IPS-20b (cell line): ENCODE results near the gene STK35.

Source experiments
- H3K27ac ChIP-seq: one replicate; pipeline ENCODE4 v1.5.1; 2013; ENCODE audit warnings: low read length
- H3K27me3 ChIP-seq: 2 replicates; pipeline ENCODE4 v1.6.1; 2013; ENCODE audit warnings: mild to moderate bottlenecking, low read length, inconsistent platforms; ENCODE audit not compliant: insufficient read depth
- H3K36me3 ChIP-seq: 2 replicates; pipeline ENCODE4 v1.6.1; 2013; ENCODE audit warnings: low read depth, mild to moderate bottlenecking, inconsistent platforms, low read length, moderate library complexity; ENCODE audit not compliant: insufficient read depth
- H3K4me1 ChIP-seq: 2 replicates; pipeline ENCODE4 v1.6.1; 2013; ENCODE audit warnings: mild to moderate bottlenecking, control low read depth, inconsistent platforms, low read length, moderate library complexity; ENCODE audit not compliant: insufficient read depth
- H3K4me3 ChIP-seq: 2 replicates; pipeline ENCODE4 v1.5.1; 2013; ENCODE audit warnings: mild to moderate bottlenecking, low read length, inconsistent platforms
- H3K9ac ChIP-seq: 2 replicates; pipeline ENCODE4 v1.6.1; 2013; ENCODE audit warnings: low read depth, mild to moderate bottlenecking, inconsistent platforms, low read length, moderate library complexity
- H3K9me3 ChIP-seq: 2 replicates; pipeline ENCODE4 v1.6.1; 2013; ENCODE audit warnings: mild to moderate bottlenecking, low read depth, low read length, inconsistent platforms; ENCODE audit not compliant: insufficient read depth

The STK35 gene

GRCh38 chr20:2109425-2110210, 8.0 kb downstream of the STK35 start:
- Histone ChIP-seq H3K36me3 (peaks cover 61% of the 10 kb centered on the region), H3K4me1 (peaks cover 7% of the 10 kb centered on the region; the same call in 1 of the 2 replicates), H3K27ac (no peak overlapping the region), H3K27me3 (no peaks in the 10 kb centered on the region), H3K4me3 (no peak overlapping the region), H3K9ac (no peak overlapping the region), H3K9me3 (no peaks in the 10 kb centered on the region)

- peaks cover 55% of the 10 kb centered on the region for H3K36me3 ChIP-seq
- H3K9me3 ChIP-seq, result no peaks in the 10 kb centered on the region
- no peaks in the 10 kb centered on the region for H3K27me3 ChIP-seq
- no peaks in the 10 kb centered on the region for H3K4me1 ChIP-seq
- no peak overlapping the region for H3K9ac ChIP-seq
- no peak overlapping the region for H3K4me3 ChIP-seq
- H3K27ac ChIP-seq, result no peak overlapping the region
These were observed 11.3 kb downstream of the STK35 start for GRCh38 chr20:2112910-2113309.

GRCh38 chr20:2114127-2114959, 12.7 kb downstream of the STK35 start:
- Histone ChIP-seq H3K9me3 (no peaks in the 10 kb centered on the region), H3K4me1 (no peaks in the 10 kb centered on the region)

GRCh38 chr20:2114990-2115681, 13.5 kb downstream of the STK35 start:
- no peak overlapping the region for H3K27ac ChIP-seq
- H3K9ac ChIP-seq, result no peak overlapping the region
- H3K4me3 ChIP-seq, result no peak overlapping the region
- no peaks in the 10 kb centered on the region for H3K4me1 ChIP-seq
- no peaks in the 10 kb centered on the region for H3K9me3 ChIP-seq
- H3K36me3 ChIP-seq, result peaks cover 59% of the 10 kb centered on the region
- no peaks in the 10 kb centered on the region for H3K27me3 ChIP-seq

More at GRCh38 chr20:2114127-2114959, 12.7 kb downstream of the STK35 start:
- Histone ChIP-seq H3K27ac (no peak overlapping the region), H3K4me3 (no peak overlapping the region), H3K27me3 (no peaks in the 10 kb centered on the region), H3K9ac (no peak overlapping the region), H3K36me3 (peaks cover 57% of the 10 kb centered on the region)

- Histone ChIP-seq H3K9me3 (no peaks in the 10 kb centered on the region), H3K4me3 (no peak overlapping the region), H3K27me3 (no peaks in the 10 kb centered on the region), H3K9ac (no peak overlapping the region), H3K27ac (no peak overlapping the region), H3K36me3 (peaks cover 52% of the 10 kb centered on the region), H3K4me1 (no peaks in the 10 kb centered on the region)
These were observed 14.7 kb downstream of the STK35 start for GRCh38 chr20:2116170-2116940.

- no peak overlapping the region for H3K4me3 ChIP-seq
- no peaks in the 10 kb centered on the region for H3K27me3 ChIP-seq
- no peaks in the 10 kb centered on the region for H3K4me1 ChIP-seq
- H3K27ac ChIP-seq, result no peak overlapping the region
- no peaks in the 10 kb centered on the region for H3K9me3 ChIP-seq
- H3K36me3 ChIP-seq, result peaks cover 52% of the 10 kb centered on the region
- H3K9ac ChIP-seq, result no peak overlapping the region
These were observed 17.2 kb downstream of the STK35 start for GRCh38 chr20:2118783-2119182.

- no peaks in the 10 kb centered on the region for H3K9me3 ChIP-seq
- peaks cover 32% of the 10 kb centered on the region for H3K36me3 ChIP-seq
- H3K27me3 ChIP-seq, result no peaks in the 10 kb centered on the region
- no peak overlapping the region for H3K9ac ChIP-seq
- no peak overlapping the region for H3K27ac ChIP-seq
- H3K4me1 ChIP-seq, result no peaks in the 10 kb centered on the region
- H3K4me3 ChIP-seq, result no peak overlapping the region
These were observed 21.3 kb downstream of the STK35 start for GRCh38 chr20:2122936-2123335.

- Histone ChIP-seq H3K36me3 (peaks cover 31% of the 10 kb centered on the region), H3K27me3 (no peaks in the 10 kb centered on the region), H3K27ac (no peak overlapping the region), H3K4me3 (no peak overlapping the region), H3K9me3 (no peaks in the 10 kb centered on the region), H3K9ac (no peak overlapping the region), H3K4me1 (no peaks in the 10 kb centered on the region)
These were observed 22.1 kb downstream of the STK35 start for GRCh38 chr20:2123720-2124119.

- Histone ChIP-seq H3K9ac (no peak overlapping the region), H3K27me3 (no peaks in the 10 kb centered on the region), H3K4me1 (no peaks in the 10 kb centered on the region), H3K9me3 (no peaks in the 10 kb centered on the region), H3K36me3 (peaks cover 21% of the 10 kb centered on the region), H3K27ac (no peak overlapping the region), H3K4me3 (no peak overlapping the region)
These were observed 23.1 kb downstream of the STK35 start for GRCh38 chr20:2124564-2125213.

- Histone ChIP-seq H3K27ac (no peak overlapping the region), H3K4me1 (peaks cover 7% of the 10 kb centered on the region), H3K36me3 (peaks cover 12% of the 10 kb centered on the region), H3K9ac (no peak overlapping the region), H3K4me3 (no peak overlapping the region), H3K9me3 (no peaks in the 10 kb centered on the region), H3K27me3 (no peaks in the 10 kb centered on the region)
These were observed 24.0 kb downstream of the STK35 start for GRCh38 chr20:2125474-2126112.
